GM06990 (cell line): ENCODE data around the gene SAXO1.

Experiments
- DNase-seq: peaks from one replicate; pipeline ENCODE4 v3.0.0-alpha.2; 2011; ENCODE audit not compliant: insufficient read length; ENCODE audit errors: extremely low read depth
- H3K27me3 ChIP-seq: replicated peaks from 2 replicates; pipeline ENCODE4 v1.6.0; 2011; ENCODE audit warnings: low read length; ENCODE audit not compliant: control insufficient read depth, insufficient read depth
- H3K36me3 ChIP-seq: 2 replicates; pipeline ENCODE4 v1.5.1; 2011; ENCODE audit warnings: low read length; ENCODE audit not compliant: control insufficient read depth, insufficient read depth
- H3K4me3 ChIP-seq: replicated peaks from 2 replicates; pipeline ENCODE4 v1.5.1; 2011; ENCODE audit warnings: low read depth, mild to moderate bottlenecking, control low read depth, low read length
- CTCF ChIP-seq: IDR thresholded peaks from 2 replicates; pipeline ENCODE4 v1.5.1; 2011; ENCODE audit warnings: low read length, control low read depth, mild to moderate bottlenecking, inconsistent platforms; ENCODE audit not compliant: insufficient read depth, poor library complexity, severe bottlenecking

Gene SAXO1

DNA sequence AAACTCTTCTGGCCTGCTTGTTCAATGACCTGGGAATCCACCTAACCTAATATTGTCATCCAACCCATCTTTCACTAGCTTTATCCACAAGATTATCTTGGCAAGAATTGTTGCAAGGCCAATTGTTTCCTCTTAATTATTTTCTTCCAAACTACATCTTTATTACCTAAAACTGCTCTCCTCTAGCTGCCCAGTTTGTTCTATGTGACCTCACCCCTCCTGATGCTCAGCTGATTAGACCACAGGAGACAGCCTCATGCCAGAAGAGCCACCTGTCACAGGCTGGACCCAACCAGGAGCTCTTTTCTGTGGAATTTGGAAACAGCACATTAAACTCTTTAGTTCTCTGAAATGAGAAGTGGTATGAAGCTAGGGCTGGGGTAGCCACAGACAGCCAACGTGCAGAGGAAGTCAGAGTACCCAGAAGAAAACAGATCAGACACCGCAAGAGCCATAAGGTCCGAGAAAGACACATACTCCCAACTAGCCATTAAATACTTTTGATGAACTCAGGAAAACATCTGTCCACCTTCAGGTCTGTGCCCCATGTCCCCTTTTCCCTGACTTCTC, 12.0 kb downstream of the SAXO1 start:
- TF ChIP-seq CTCF, result no peak
- no peak for DNase-seq
- H3K36me3 ChIP-seq, result no peaks in the 10 kb centered on the region
- H3K27me3 ChIP-seq, result no peaks in the 10 kb centered on the region; the same call in 1 of the 2 replicates
- no peak overlapping the region for H3K4me3 ChIP-seq

DNA sequence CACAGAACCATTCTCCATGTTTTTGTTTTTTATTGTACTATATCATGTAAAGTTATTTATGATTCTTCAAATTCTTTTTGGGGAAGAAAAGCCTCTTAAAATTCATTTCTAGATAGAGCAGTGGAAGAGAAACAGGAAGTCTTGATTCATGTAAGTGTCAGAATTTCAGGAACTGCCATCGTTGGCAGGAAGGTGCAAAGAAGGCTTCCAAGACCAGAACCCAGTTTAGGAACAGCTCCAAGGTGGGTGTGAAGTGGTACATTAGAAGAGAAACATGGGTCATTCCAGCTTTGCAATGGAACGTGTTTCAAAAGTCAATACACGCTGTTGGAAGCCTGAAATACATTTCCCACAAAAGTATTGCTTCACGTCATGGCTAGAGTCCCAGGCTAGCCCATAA, 14.8 kb downstream of the SAXO1 start:
- H3K4me3 ChIP-seq, result no peak overlapping the region
- no peaks in the 10 kb centered on the region; the same call in 1 of the 2 replicates for H3K27me3 ChIP-seq
- no peaks in the 10 kb centered on the region for H3K36me3 ChIP-seq
- TF ChIP-seq CTCF, result no peak
- no peak for DNase-seq

GRCh38 chr9:19009391-19009965, 23.5 kb downstream of the SAXO1 start:
- no peaks in the 10 kb centered on the region for H3K27me3 ChIP-seq
- no peak overlapping the region for H3K4me3 ChIP-seq
- DNase-seq, result no peak
- TF ChIP-seq CTCF, result no peak
- no peaks in the 10 kb centered on the region for H3K36me3 ChIP-seq

DNA sequence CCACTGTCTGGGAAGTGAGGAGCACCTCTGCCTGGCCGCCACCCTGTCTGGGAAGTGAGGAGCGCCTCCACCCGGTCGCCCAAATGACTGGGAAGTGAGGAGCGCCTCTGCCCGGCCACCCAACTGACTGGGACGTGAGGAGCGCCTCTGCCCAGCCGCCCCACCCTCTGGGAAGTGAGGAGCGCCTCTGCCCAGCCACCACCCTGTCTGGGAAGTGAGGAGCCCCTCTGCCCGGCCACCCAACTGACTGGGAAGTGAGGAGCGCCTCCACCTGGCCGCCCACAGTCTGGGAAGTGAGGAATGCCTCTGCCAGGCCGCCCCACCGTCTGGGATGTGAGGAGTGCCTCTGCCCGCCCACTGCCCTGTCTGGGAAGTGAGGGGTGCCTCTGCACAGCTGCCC, 32.9 kb downstream of the SAXO1 start:
- TF ChIP-seq CTCF, result no peak
- H3K4me3 ChIP-seq, result no peak overlapping the region
- H3K27me3 ChIP-seq, result no peaks in the 10 kb centered on the region
- no peak for DNase-seq
- no peaks in the 10 kb centered on the region for H3K36me3 ChIP-seq

DNA sequence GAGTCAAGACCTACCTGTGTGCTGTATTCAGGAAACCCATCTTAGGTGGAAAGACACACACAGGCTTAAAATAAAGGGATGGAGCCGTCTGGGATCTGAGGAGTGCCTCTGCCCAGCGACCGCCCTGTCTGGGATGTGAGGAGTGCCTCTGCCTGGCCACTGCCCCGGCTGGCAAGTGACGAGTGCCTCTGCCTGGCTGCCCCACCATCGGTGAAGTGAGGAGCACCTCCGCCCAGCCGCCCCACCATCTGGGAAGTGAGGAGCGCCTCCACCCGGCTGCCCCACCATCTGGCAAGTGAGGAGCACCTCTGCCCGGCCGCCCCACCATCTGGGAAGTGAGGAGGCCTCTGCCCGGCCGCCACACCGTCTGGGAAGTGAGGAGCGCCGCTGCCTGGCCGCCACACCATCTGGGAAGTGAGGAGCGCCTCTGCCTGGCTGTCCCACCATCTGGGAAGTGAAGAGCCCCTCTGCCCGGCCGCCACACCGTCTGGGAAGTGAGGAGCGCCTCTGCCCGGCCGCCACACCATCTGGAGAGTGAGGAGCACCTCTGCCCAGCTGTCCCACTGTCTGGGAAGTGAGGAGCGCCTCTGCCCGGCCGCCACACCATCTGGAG, 33.7 kb downstream of the SAXO1 start:
- TF ChIP-seq CTCF, result no peak
- no peaks in the 10 kb centered on the region for H3K36me3 ChIP-seq
- H3K27me3 ChIP-seq, result no peaks in the 10 kb centered on the region
- no peak overlapping the region for H3K4me3 ChIP-seq
- DNase-seq, result no peak
